Endothelial cell of umbilical vein (primary cell): ENCODE results near the gene LMNA. TPM values are rescaled to one million over a fixed set of nuclear protein-coding genes. Genes with fewer than 3 reads are reported as not detected.

Source experiments
- BruUV-seq: library from RNA; stranded (reverse); fragments of 400-500 nt; replicated peaks from 2 replicates; lab custom pipeline; 2021; lab: Mats Ljungman, UMichigan
- CTCF ChIA-PET: fragments of 300-600, 350-600 bp; sonication (Branson Sonifier 250); formaldehyde crosslinking; loops from one replicate; lab custom pipeline; 2021; ENCODE audit warnings: antibody characterized with exemption, inconsistent platforms; lab: Charles Lee
- POLR2A ChIA-PET: fragments of 300-600, 350-600 bp; sonication (Branson Sonifier 250); formaldehyde crosslinking; loops from one replicate; lab custom pipeline; 2021; ENCODE audit warnings: antibody characterized with exemption, inconsistent platforms; lab: Charles Lee
- DNase-seq: peaks from one replicate; pipeline ENCODE4 v3.0.0-alpha.2; 2011; ENCODE audit warnings: low read depth, low spot score
- FAIRE-seq: peaks from 2 replicates; lab custom pipeline; 2011; peaks lifted over from hg19 to GRCh38; lab: Jason Lieb, UNC
- H2AFZ ChIP-seq: 2 replicates; pipeline ENCODE4 v1.6.0; 2012; ENCODE audit warnings: low read depth, low read length, control low read depth, inconsistent platforms
- H3K27ac ChIP-seq: 2 replicates; pipeline ENCODE4 v1.5.1; 2011; ENCODE audit warnings: low read depth, mild to moderate bottlenecking, control low read depth, low read length, moderate library complexity; ENCODE audit not compliant: insufficient read depth
- H3K27me3 ChIP-seq, 2 experiments: 2 replicates each; pipeline versions ENCODE4 v1.6.0 to v1.6.1; 2011; ENCODE audit warnings: low read length in 2 of 2, mixed read lengths in 1 of 2; ENCODE audit not compliant: control insufficient read depth in 2 of 2, insufficient read depth in 2 of 2
- H3K36me3 ChIP-seq, 2 experiments: 2 replicates in 1 of 2; 3 replicates in 1 of 2; pipeline ENCODE4 v1.5.1; 2011; ENCODE audit warnings: low read length in 2 of 2, mild to moderate bottlenecking in 1 of 2, moderate library complexity in 1 of 2; ENCODE audit not compliant: control insufficient read depth in 2 of 2, insufficient read depth in 2 of 2; ENCODE audit errors: extremely low read depth in 1 of 2
- H3K4me1 ChIP-seq: 3 replicates; pipeline ENCODE4 v1.5.1; 2011; ENCODE audit warnings: mild to moderate bottlenecking, low read length; ENCODE audit not compliant: control insufficient read depth, insufficient read depth; ENCODE audit errors: extremely low read depth
- H3K4me2 ChIP-seq: 2 replicates; pipeline ENCODE4 v1.6.1; 2011; ENCODE audit warnings: low read length, control low read depth, mixed read lengths; ENCODE audit not compliant: insufficient read depth
- H3K4me3 ChIP-seq, 3 experiments: fragments of 200-600 bp in 1 of 3; sonication (generic), shearing (Covaris generic) in 1 of 3; replicated peaks in 1 of 3; 2 replicates each; pipeline ENCODE4 v1.5.1; 2011 to 2016; ENCODE audit warnings: control low read depth in 3 of 3, low read length in 3 of 3, mild to moderate bottlenecking in 2 of 3, inconsistent platforms in 1 of 3, low read depth in 1 of 3, moderate library complexity in 1 of 3; ENCODE audit not compliant: insufficient read depth in 1 of 3
- H3K79me2 ChIP-seq: 2 replicates; pipeline ENCODE4 v1.6.0; 2012; ENCODE audit warnings: low read length, inconsistent platforms; ENCODE audit not compliant: control insufficient read depth, insufficient read depth
- H3K9ac ChIP-seq: replicated peaks from 2 replicates; pipeline ENCODE3; 2011; ENCODE audit warnings: low read length, control low read depth; ENCODE audit not compliant: insufficient read depth; ENCODE audit errors: extremely low read depth
- H3K9me1 ChIP-seq: replicated peaks from 3 replicates; pipeline ENCODE4 v1.6.0; 2011; ENCODE audit warnings: mild to moderate bottlenecking, low read length; ENCODE audit not compliant: control insufficient read depth, insufficient read depth; ENCODE audit errors: extremely low read depth
- H3K9me3 ChIP-seq: replicated peaks from 2 replicates; pipeline ENCODE4 v1.5.1; 2012; ENCODE audit warnings: low read length, inconsistent platforms; ENCODE audit not compliant: control insufficient read depth, insufficient read depth
- H4K20me1 ChIP-seq: replicated peaks from 2 replicates; pipeline ENCODE3; 2011; ENCODE audit warnings: mild to moderate bottlenecking, low read length; ENCODE audit not compliant: control insufficient read depth, insufficient read depth; ENCODE audit errors: extremely low read depth
- CTCF ChIP-seq, 2 donors: IDR thresholded peaks; 1 replicate in 1 of 2; 2 replicates in 1 of 2; pipeline ENCODE4 v1.5.1; 2011; ENCODE audit warnings: low read length in 2 of 2, mild to moderate bottlenecking in 2 of 2, moderate library complexity in 2 of 2, control low read depth in 1 of 2, inconsistent platforms in 1 of 2, low read depth in 1 of 2; ENCODE audit not compliant: insufficient read depth in 1 of 2; ENCODE audit errors: extremely low read depth in 1 of 2
- EZH2 ChIP-seq: IDR thresholded peaks from 2 replicates; pipeline ENCODE4 v1.6.1; 2012; ENCODE audit warnings: borderline replicate concordance, low read depth, mild to moderate bottlenecking, moderate library complexity, low read length, inconsistent platforms; ENCODE audit not compliant: severe bottlenecking
- FOS ChIP-seq: IDR thresholded peaks from 2 replicates; pipeline ENCODE4 v1.6.1; 2011; ENCODE audit warnings: mild to moderate bottlenecking, low read length, moderate library complexity, borderline replicate concordance; ENCODE audit not compliant: insufficient read depth
- GATA2 ChIP-seq: IDR thresholded peaks from 2 replicates; pipeline ENCODE4 v1.7.0; 2011; ENCODE audit warnings: low read depth, mild to moderate bottlenecking, moderate library complexity, mixed read lengths, low read length; ENCODE audit not compliant: insufficient read length, insufficient read depth
- JUN ChIP-seq: IDR thresholded peaks from 2 replicates; pipeline ENCODE4 v1.6.1; 2011; ENCODE audit warnings: borderline replicate concordance, low read depth; ENCODE audit not compliant: insufficient read length, insufficient read depth
- MAX ChIP-seq: IDR thresholded peaks from 2 replicates; pipeline ENCODE4 v1.6.1; 2011; ENCODE audit not compliant: insufficient read depth, insufficient read length
- MYC ChIP-seq: IDR thresholded peaks from one replicate; pipeline ENCODE4 v1.6.1; 2011; ENCODE audit warnings: mild to moderate bottlenecking, low read depth, low read length
- POLR2A ChIP-seq: IDR thresholded peaks from 2 replicates; pipeline ENCODE4 v1.6.1; 2012; ENCODE audit warnings: low read depth, mild to moderate bottlenecking, control low read depth, low read length
- POLR2AphosphoS5 ChIP-seq: IDR thresholded peaks from 2 replicates; pipeline ENCODE4 v1.6.1; 2012; ENCODE audit warnings: low read depth, mild to moderate bottlenecking, control low read depth, low read length, moderate library complexity; ENCODE audit not compliant: insufficient read depth
- dilution Hi-C: fragments of 300-500 bp; cut with MboI; formaldehyde crosslinking; loops from one replicate; pipeline ENCODE4 v1.15.0; 2019; ENCODE audit warnings: low sequenced_read_pairs; ENCODE audit not compliant: extremely low pct_ligation_motif_present
- intact Hi-C: fragments of 100-400 bp; cut with micrococcal nuclease; formaldehyde crosslinking; loops from one replicate; pipeline ENCODE4 v1.10.0; 2022
- polyA plus RNA-seq, 4 experiments: library from polyadenylated mRNA; depleted of rRNA in 3 of 4; stranded (reverse) in 3 of 4; unstranded in 1 of 4; fragments of >200 nt; gene quantifications; 2 replicates each; pipeline versions ENCODE4 v1.2.1 to v1.2.3, GENCODE V29; 2011 to 2012; ENCODE audit warnings: missing spikeins in 1 of 4
- total RNA-seq: library from RNA; stranded (reverse); gene quantifications from 2 replicates; pipeline ENCODE4 v1.2.3, GENCODE V29; 2021

The LMNA gene
- total and polyA plus RNA-seq, 2 donors (not counting 3 experiments of a cell fraction or from before 2014, with no cell fraction given), result 371 to 742 TPM

GRCh38 chr1:156075775-156076204 is 38.7 kb upstream of the LMNA start:
- BruUV-seq, result TSS peak; percentile 4
- dilution Hi-C loops, result no loop called here
- no peak for DNase-seq
- ChIA-PET CTCF (interaction anchor here (1.9 kb wide), 1 partner anchor 9 kb away, joined by 10 read pairs; no protein-coding TSS in a partner anchor), POLR2A (no interaction called here)
- H3K4me1 ChIP-seq, result peaks cover 11% of the 10 kb centered on the region
- no peak overlapping the region for H3K4me2 ChIP-seq
- no peak overlapping the region for H3K4me3 ChIP-seq
- no peaks in the 10 kb centered on the region for H3K27me3 ChIP-seq
- TF ChIP-seq MYC, result no peak
- TF ChIP-seq POLR2A, result no peak
- TF ChIP-seq CTCF (IDR thresholded peaks at IDR 0.05; ENCODE audit: extremely low read depth in 1 of 2, insufficient read depth in 1 of 2, low read depth in 1 of 2, low read length in 2 of 2), result no peak
- TF ChIP-seq POLR2AphosphoS5, result no peak
- TF ChIP-seq JUN, result no peak
- TF ChIP-seq EZH2, result no peak
- TF ChIP-seq FOS, result no peak
- TF ChIP-seq MAX, result no peak
- TF ChIP-seq GATA2, result no peak
- peaks cover 36% of the 10 kb centered on the region for H3K79me2 ChIP-seq
- H3K9me3 ChIP-seq, result no peaks in the 10 kb centered on the region
- intact Hi-C loops, result no loop called here
- no peak overlapping the region for H2AFZ ChIP-seq
- no peaks in the 10 kb centered on the region for H4K20me1 ChIP-seq
- no peak overlapping the region for H3K27ac ChIP-seq
- no peak for FAIRE-seq
- H3K9ac ChIP-seq, result no peak overlapping the region
- H3K9me1 ChIP-seq, result no peaks in the 10 kb centered on the region
- H3K36me3 ChIP-seq, result peaks cover 8 to 37% of the 10 kb centered on the region in 2 experiments
